A549 (cell line): ENCODE measurements around the gene MFNG.

Experiments
- CEBPB ChIP-seq, 2 experiments: fragments of >200 bp in 1 of 2; sonication (Bioruptor Twin) in 1 of 2; formaldehyde crosslinking in 1 of 2; IDR thresholded peaks; 2 replicates each; pipeline ENCODE4 v1.6.1; 2012 to 2016
- KDM1A ChIP-seq: fragments of 200-600 bp; sonication (generic); IDR thresholded peaks from 2 replicates; pipeline ENCODE4 v1.6.1; 2016; ENCODE audit warnings: low read depth, mild to moderate bottlenecking
- POLR2A ChIP-seq: IDR thresholded peaks from 2 replicates; pipeline ENCODE4 v1.6.1; 2012; ENCODE audit warnings: mild to moderate bottlenecking, low read length
- POLR2AphosphoS2 ChIP-seq: conservative IDR thresholded peaks from 2 replicates; pipeline ENCODE4 v1.6.1; 2012; ENCODE audit warnings: low read length, improper control_type of control experiment, inconsistent platforms
- SREBF2 ChIP-seq: fragments of 450-650 bp; IDR thresholded peaks from 2 replicates; pipeline ENCODE4 v1.6.1; 2014; ENCODE audit warnings: mild to moderate bottlenecking, moderate library complexity
- TF ChIP-seq, protein P1 (sequence below): fragments of 450-650 bp; IDR thresholded peaks from 2 replicates; pipeline ENCODE4 v1.6.1; 2014; ENCODE audit warnings: antibody characterized with exemption
- TF ChIP-seq, protein P2 (sequence below): fragments of >200 bp; sonication (Bioruptor Twin); formaldehyde crosslinking; IDR thresholded peaks from 3 replicates; pipeline ENCODE4 v1.5.1; 2016
- TF ChIP-seq, protein P3 (sequence below): fragments of 200-600 bp; sonication (generic); IDR thresholded peaks from 2 replicates; pipeline ENCODE4 v1.6.1; 2016; ENCODE audit warnings: antibody characterized with exemption, mild to moderate bottlenecking, moderate library complexity

DNA sequence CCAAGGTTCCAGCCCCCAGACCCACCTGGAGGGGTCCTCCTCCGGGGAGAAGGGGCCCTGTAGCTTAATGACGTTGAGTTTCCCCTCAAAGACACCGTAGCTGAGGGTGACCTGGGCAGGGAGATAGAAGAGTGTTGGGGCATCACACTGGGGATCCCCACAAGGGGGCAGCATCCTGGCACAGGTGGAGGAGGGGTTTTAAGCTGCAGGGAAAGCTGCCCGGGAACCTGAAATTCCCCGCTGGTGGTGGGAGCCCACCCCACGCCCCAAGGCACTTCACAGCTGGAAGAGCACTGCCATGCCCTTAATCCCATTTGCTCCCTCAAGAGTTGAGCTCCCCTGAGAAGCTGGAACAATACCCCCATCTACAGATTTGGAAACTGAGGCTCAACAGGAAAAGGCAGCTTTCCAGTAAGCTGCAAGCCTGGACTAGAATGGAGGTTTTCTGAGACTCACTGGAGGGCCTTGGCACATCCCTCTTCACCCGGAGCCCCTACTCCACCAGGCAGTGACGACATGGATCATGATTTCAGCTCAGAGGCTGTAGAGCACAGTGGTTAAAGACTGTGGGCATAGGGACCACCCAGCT, 13.7 kb downstream of the MFNG start:
- TF ChIP-seq POLR2A: no peak
- TF ChIP-seq KDM1A: peak; percentile 74; the same call in 1 of the 2 replicates
- TF ChIP-seq, protein P1, sequence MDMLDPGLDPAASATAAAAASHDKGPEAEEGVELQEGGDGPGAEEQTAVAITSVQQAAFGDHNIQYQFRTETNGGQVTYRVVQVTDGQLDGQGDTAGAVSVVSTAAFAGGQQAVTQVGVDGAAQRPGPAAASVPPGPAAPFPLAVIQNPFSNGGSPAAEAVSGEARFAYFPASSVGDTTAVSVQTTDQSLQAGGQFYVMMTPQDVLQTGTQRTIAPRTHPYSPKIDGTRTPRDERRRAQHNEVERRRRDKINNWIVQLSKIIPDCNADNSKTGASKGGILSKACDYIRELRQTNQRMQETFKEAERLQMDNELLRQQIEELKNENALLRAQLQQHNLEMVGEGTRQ: no peak
- TF ChIP-seq, protein P2, sequence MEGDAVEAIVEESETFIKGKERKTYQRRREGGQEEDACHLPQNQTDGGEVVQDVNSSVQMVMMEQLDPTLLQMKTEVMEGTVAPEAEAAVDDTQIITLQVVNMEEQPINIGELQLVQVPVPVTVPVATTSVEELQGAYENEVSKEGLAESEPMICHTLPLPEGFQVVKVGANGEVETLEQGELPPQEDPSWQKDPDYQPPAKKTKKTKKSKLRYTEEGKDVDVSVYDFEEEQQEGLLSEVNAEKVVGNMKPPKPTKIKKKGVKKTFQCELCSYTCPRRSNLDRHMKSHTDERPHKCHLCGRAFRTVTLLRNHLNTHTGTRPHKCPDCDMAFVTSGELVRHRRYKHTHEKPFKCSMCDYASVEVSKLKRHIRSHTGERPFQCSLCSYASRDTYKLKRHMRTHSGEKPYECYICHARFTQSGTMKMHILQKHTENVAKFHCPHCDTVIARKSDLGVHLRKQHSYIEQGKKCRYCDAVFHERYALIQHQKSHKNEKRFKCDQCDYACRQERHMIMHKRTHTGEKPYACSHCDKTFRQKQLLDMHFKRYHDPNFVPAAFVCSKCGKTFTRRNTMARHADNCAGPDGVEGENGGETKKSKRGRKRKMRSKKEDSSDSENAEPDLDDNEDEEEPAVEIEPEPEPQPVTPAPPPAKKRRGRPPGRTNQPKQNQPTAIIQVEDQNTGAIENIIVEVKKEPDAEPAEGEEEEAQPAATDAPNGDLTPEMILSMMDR: peak; percentile 55
- no peak for TF ChIP-seq CEBPB (IDR thresholded peaks at IDR 0.05)
- TF ChIP-seq, protein P3, sequence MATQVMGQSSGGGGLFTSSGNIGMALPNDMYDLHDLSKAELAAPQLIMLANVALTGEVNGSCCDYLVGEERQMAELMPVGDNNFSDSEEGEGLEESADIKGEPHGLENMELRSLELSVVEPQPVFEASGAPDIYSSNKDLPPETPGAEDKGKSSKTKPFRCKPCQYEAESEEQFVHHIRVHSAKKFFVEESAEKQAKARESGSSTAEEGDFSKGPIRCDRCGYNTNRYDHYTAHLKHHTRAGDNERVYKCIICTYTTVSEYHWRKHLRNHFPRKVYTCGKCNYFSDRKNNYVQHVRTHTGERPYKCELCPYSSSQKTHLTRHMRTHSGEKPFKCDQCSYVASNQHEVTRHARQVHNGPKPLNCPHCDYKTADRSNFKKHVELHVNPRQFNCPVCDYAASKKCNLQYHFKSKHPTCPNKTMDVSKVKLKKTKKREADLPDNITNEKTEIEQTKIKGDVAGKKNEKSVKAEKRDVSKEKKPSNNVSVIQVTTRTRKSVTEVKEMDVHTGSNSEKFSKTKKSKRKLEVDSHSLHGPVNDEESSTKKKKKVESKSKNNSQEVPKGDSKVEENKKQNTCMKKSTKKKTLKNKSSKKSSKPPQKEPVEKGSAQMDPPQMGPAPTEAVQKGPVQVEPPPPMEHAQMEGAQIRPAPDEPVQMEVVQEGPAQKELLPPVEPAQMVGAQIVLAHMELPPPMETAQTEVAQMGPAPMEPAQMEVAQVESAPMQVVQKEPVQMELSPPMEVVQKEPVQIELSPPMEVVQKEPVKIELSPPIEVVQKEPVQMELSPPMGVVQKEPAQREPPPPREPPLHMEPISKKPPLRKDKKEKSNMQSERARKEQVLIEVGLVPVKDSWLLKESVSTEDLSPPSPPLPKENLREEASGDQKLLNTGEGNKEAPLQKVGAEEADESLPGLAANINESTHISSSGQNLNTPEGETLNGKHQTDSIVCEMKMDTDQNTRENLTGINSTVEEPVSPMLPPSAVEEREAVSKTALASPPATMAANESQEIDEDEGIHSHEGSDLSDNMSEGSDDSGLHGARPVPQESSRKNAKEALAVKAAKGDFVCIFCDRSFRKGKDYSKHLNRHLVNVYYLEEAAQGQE: no peak
- TF ChIP-seq SREBF2: no peak
- TF ChIP-seq POLR2AphosphoS2: no peak
